SK-N-SH treated with all-trans-retinoic acid at 6 μM for 48 hours (cell line): Measurements from ENCODE around the gene BRICD5.

Experiments
- ATAC-seq: fragments of 200-7000 bp; cut with Tn5 transposase; 3 replicates; pipeline ENCODE4 v1.9.1; 2020; ENCODE audit warnings: mild to moderate bottlenecking, moderate library complexity
- ARNTL ChIP-seq: fragments of 450-650 bp; formaldehyde crosslinking; IDR thresholded peaks from 2 replicates; pipeline ENCODE4 v1.5.0; 2020; ENCODE audit warnings: low read depth, mild to moderate bottlenecking, moderate library complexity, borderline replicate concordance
- BACH2 ChIP-seq: fragments of 250-450 bp; sonication (Bioruptor Pico); IDR thresholded peaks from 2 replicates; pipeline ENCODE4 v1.9.0; 2021; ENCODE audit warnings: mild to moderate bottlenecking, borderline replicate concordance
- CREB5 ChIP-seq: fragments of 250-450 bp; sonication (Bioruptor Pico); IDR thresholded peaks from 2 replicates; pipeline ENCODE4 v1.5.1; 2020; ENCODE audit warnings: low read depth, mild to moderate bottlenecking, moderate library complexity
- CSDC2 ChIP-seq: fragments of 250-450 bp; sonication (Bioruptor Pico); IDR thresholded peaks from 2 replicates; pipeline ENCODE4 v1.5.0; 2020; ENCODE audit warnings: mild to moderate bottlenecking, moderate library complexity
- GLIS3 ChIP-seq: fragments of 250-450 bp; sonication (Bioruptor Pico); IDR thresholded peaks from 2 replicates; pipeline ENCODE4 v1.5.0; 2020; ENCODE audit warnings: mild to moderate bottlenecking, moderate library complexity
- ISL1 ChIP-seq: fragments of 250-450 bp; sonication (Bioruptor Pico); IDR thresholded peaks from 2 replicates; pipeline ENCODE4 v2.1.2; 2022; ENCODE audit warnings: mild to moderate bottlenecking, moderate library complexity
- OSR1 ChIP-seq: fragments of 250-450 bp; sonication (Bioruptor Pico); IDR thresholded peaks from 2 replicates; pipeline ENCODE4 v1.8.0; 2022; ENCODE audit warnings: moderate library complexity, mild to moderate bottlenecking, inconsistent platforms
- POU6F1 ChIP-seq: fragments of 250-450 bp; sonication (Bioruptor Pico); IDR thresholded peaks from 2 replicates; pipeline ENCODE4 v1.8.0; 2021; ENCODE audit warnings: low read depth, mild to moderate bottlenecking, moderate library complexity, borderline replicate concordance
- PPARA ChIP-seq: fragments of 250-450 bp; sonication (Bioruptor Pico); IDR thresholded peaks from 2 replicates; pipeline ENCODE4 v1.5.0; 2020; ENCODE audit warnings: mild to moderate bottlenecking, borderline replicate concordance
- RARB ChIP-seq: fragments of 250-450 bp; sonication (Bioruptor Pico); IDR thresholded peaks from 2 replicates; pipeline ENCODE4 v1.8.0; 2021; ENCODE audit warnings: mild to moderate bottlenecking, moderate library complexity
- SNAI2 ChIP-seq: fragments of 250-450 bp; sonication (Bioruptor Pico); IDR thresholded peaks from 2 replicates; pipeline ENCODE4 v1.5.0; 2020; ENCODE audit warnings: mild to moderate bottlenecking, moderate library complexity
- TCF4 ChIP-seq: fragments of 250-450 bp; sonication (Bioruptor Pico); IDR thresholded peaks from 2 replicates; pipeline ENCODE4 v1.8.0; 2021; ENCODE audit warnings: mild to moderate bottlenecking, moderate library complexity, borderline replicate concordance
- TOX ChIP-seq: fragments of 250-450 bp; sonication (Bioruptor Pico); IDR thresholded peaks from 2 replicates; pipeline ENCODE4 v1.8.0; 2021; ENCODE audit warnings: mild to moderate bottlenecking, moderate library complexity, borderline replicate concordance
- TSHZ2 ChIP-seq: fragments of 250-450 bp; sonication (Bioruptor Pico); IDR thresholded peaks from 2 replicates; pipeline ENCODE4 v1.5.0; 2020; ENCODE audit warnings: mild to moderate bottlenecking, moderate library complexity
- ZC3H10 ChIP-seq: fragments of 250-450 bp; sonication (Bioruptor Pico); IDR thresholded peaks from 2 replicates; pipeline ENCODE4 v1.5.1; 2021; ENCODE audit warnings: mild to moderate bottlenecking, moderate library complexity
- ZFP3 ChIP-seq: fragments of 250-450 bp; sonication (Bioruptor Pico); IDR thresholded peaks from 2 replicates; pipeline ENCODE4 v1.5.0; 2020; ENCODE audit warnings: mild to moderate bottlenecking, moderate library complexity
- ZFP30 ChIP-seq: fragments of 450-650 bp; formaldehyde crosslinking; IDR thresholded peaks from 2 replicates; pipeline ENCODE4 v1.5.0; 2022; ENCODE audit warnings: mild to moderate bottlenecking, moderate library complexity
- ZNF565 ChIP-seq: fragments of 450-650 bp; formaldehyde crosslinking; conservative IDR thresholded peaks from 2 replicates; pipeline ENCODE4 v1.5.0; 2020; ENCODE audit warnings: low read depth, mild to moderate bottlenecking, moderate library complexity
- ZNF70 ChIP-seq: fragments of 450-650 bp; formaldehyde crosslinking; IDR thresholded peaks from 2 replicates; pipeline ENCODE4 v1.5.0; 2020; ENCODE audit warnings: mild to moderate bottlenecking, moderate library complexity

The BRICD5 gene

GRCh38 chr16:2229091-2229490 lies 18.4 kb upstream of the BRICD5 start:
- TF ChIP-seq OSR1 (CRISPR knock-in tag) (no peak), ZNF565 (CRISPR knock-in tag) (no peak), ZNF70 (CRISPR knock-in tag) (no peak), SNAI2 (CRISPR knock-in tag) (no peak), ZFP3 (CRISPR knock-in tag) (no peak), ZFP30 (CRISPR knock-in tag) (no peak), ZC3H10 (CRISPR knock-in tag) (no peak), POU6F1 (no peak), GLIS3 (no peak), ARNTL (CRISPR knock-in tag) (no peak), TOX (no peak), TSHZ2 (no peak), ISL1 (no peak), CSDC2 (CRISPR knock-in tag) (no peak), TCF4 (no peak)
- no peak for ATAC-seq

GRCh38 chr16:2228161-2228824 lies 17.6 kb upstream of the BRICD5 start:
- TF ChIP-seq ISL1 = no peak
- TF ChIP-seq TOX = no peak
- no peak for TF ChIP-seq ZNF565 (CRISPR knock-in tag)
- no peak for TF ChIP-seq TSHZ2
- TF ChIP-seq CSDC2 (CRISPR knock-in tag) = no peak
- TF ChIP-seq GLIS3 = no peak
- no peak for TF ChIP-seq OSR1 (CRISPR knock-in tag)
- no peak for TF ChIP-seq ARNTL (CRISPR knock-in tag)
- TF ChIP-seq SNAI2 (CRISPR knock-in tag) = no peak
- TF ChIP-seq BACH2 (CRISPR knock-in tag) = no peak
- no peak for TF ChIP-seq PPARA
- no peak for TF ChIP-seq POU6F1
- TF ChIP-seq TCF4 = no peak
- no peak for TF ChIP-seq CREB5 (CRISPR knock-in tag)
- no peak for TF ChIP-seq ZC3H10 (CRISPR knock-in tag)
- TF ChIP-seq RARB (CRISPR knock-in tag) = no peak
- no peak for ATAC-seq

GRCh38 chr16:2226918-2227317 lies 16.3 kb upstream of the BRICD5 start:
- ATAC-seq = no peak
- TF ChIP-seq TSHZ2 = no peak
- no peak for TF ChIP-seq ZFP30 (CRISPR knock-in tag)
- TF ChIP-seq RARB (CRISPR knock-in tag) = no peak
- no peak for TF ChIP-seq ZC3H10 (CRISPR knock-in tag)
- TF ChIP-seq SNAI2 (CRISPR knock-in tag) = no peak
- TF ChIP-seq CREB5 (CRISPR knock-in tag) = no peak
- TF ChIP-seq TOX = no peak
- no peak for TF ChIP-seq ZNF70 (CRISPR knock-in tag)
- TF ChIP-seq ZFP3 (CRISPR knock-in tag) = no peak
- no peak for TF ChIP-seq POU6F1
- no peak for TF ChIP-seq GLIS3
- TF ChIP-seq BACH2 (CRISPR knock-in tag) = no peak
